Testis (tissue), 2 donors: ENCODE measurements around the gene KRTAP21-2.

ENCODE experiments used
- POLR2A ChIP-seq: fragments of 450-650 bp; IDR thresholded peaks from one replicate; pipeline ENCODE4 v1.6.1; 2017; ENCODE audit warnings: antibody characterized with exemption, mild to moderate bottlenecking, moderate library complexity
- TF ChIP-seq, protein P1 (sequence below), 3 experiments: fragments of 450-650 bp in 2 of 3; fragments of 200-600 bp in 1 of 3; sonication (generic) in 1 of 3; IDR thresholded peaks; one replicate each; pipeline ENCODE4 v1.5.1; 2016 to 2019; ENCODE audit warnings: antibody characterized with exemption in 3 of 3, mild to moderate bottlenecking in 2 of 3, moderate library complexity in 1 of 3

DNA sequence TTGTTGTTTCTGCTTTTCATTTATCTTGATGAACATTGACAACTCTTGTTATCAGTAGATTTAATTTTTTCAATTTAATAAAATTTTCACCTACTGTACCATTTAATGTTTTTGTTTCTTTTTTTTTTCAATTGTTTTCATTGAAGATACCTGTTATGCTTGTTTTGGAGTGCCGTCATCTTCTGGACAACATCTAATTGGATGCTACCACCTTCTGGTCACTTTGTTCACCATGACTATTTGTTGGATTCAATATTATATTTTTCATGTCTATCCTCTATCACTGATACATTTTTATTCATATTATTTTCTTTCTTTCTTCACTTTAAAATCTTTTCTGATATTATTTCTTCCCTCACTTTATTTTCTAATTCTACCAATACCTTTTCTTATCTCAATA, 14.0 kb downstream of the KRTAP21-2 start:
- TF ChIP-seq POLR2A: no peak
- TF ChIP-seq, protein P1, sequence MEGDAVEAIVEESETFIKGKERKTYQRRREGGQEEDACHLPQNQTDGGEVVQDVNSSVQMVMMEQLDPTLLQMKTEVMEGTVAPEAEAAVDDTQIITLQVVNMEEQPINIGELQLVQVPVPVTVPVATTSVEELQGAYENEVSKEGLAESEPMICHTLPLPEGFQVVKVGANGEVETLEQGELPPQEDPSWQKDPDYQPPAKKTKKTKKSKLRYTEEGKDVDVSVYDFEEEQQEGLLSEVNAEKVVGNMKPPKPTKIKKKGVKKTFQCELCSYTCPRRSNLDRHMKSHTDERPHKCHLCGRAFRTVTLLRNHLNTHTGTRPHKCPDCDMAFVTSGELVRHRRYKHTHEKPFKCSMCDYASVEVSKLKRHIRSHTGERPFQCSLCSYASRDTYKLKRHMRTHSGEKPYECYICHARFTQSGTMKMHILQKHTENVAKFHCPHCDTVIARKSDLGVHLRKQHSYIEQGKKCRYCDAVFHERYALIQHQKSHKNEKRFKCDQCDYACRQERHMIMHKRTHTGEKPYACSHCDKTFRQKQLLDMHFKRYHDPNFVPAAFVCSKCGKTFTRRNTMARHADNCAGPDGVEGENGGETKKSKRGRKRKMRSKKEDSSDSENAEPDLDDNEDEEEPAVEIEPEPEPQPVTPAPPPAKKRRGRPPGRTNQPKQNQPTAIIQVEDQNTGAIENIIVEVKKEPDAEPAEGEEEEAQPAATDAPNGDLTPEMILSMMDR (IDR thresholded peaks at IDR 0.05): no peak
